NCI-H1694 treated with DMSO at 0.1 percent for 48 hours (cell line): ENCODE data around the gene LZTR1.

Source experiments
- DNase-seq: peaks from one replicate; lab custom pipeline; 2025; lab: John Stamatoyannopoulos, UW

Gene LZTR1

DNA sequence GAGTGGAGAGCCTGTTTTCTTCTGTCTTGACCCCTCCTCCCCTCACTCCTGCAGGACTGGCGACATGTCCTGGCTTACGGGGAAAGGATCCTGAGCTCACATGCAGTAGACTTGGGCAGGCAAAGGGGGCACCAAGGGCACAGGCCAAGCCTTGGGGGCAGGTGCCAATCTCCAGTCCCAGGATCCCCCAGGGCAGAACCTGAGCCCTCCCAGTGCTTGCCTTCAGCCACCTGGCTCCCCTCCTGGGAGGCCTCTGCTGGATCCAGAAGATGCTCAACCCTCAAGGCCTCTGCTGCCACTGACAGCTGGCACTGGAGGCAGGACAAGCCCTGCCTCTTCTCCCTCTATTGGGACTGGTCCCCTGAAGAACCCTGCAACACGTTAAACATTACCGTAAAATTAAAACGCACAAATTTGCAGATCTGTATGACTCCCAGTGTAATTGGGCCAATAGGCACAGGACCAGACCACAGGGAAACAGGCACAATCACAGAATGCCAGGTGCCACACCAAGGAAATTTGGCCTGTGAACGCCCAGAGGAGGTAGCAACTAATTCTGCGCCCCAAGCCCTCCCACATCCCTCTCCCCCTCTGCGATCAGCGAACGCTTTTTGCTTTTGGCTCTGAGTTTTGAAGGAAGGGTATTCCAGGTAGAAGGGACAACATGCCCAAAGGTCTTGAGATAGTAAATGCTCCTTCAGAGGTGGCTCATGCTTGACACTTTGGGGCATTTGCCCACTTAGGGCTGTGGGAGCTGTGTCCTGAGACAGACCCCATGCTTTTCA is 967 bp upstream of the LZTR1 start:
- no peak for DNase-seq

DNA sequence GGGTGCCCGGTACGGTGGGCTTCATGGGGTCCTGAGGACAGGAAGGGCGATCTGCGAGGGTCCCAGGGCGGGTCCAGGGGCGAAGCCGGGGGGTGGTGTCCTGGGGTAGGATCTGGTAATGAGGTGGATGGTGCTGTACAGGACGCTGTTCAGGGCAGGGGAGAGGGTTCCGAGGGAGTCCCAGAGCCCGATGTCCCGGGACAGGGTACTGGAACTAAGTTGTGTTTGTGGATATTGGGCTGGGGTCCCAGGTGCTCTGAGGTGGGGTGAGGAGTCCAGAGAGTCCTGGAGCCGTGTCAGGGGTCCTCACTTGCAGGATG is 426 bp downstream of the LZTR1 start:
- DNase-seq, result no peak

DNA sequence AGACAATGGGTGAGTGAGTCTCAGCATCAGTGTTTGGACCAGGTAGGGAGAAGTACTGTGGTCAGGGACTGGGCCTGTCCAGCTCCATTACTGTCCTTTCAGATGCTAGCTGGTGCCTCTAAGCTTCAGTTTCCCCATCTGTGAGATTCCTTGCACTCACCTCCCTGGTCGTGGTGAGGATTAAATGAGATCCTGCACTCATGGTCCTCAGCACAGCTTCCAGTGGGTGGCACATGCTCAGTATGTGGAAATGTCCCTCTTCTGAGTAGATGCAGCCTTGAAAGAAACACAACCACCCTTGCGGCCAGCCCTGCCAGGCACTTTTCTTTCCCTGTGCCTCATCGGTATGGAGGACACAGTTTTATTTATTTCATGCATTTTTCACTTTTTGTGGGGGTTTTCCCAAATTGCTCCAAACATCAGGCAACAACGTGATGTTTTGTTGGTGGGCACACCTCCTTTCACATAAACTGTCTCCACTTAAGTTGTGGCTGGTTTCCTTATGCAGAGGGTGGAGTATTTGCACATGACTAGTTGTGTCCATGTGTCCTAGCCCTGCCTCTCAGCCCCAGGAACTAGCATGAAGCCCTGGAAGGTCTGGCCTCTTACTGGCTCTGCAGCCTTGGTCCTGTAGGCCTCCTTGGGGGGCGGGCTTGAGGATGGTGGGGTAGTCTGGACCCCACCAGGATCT is 1.1 kb downstream of the LZTR1 start:
- no peak for DNase-seq

DNA sequence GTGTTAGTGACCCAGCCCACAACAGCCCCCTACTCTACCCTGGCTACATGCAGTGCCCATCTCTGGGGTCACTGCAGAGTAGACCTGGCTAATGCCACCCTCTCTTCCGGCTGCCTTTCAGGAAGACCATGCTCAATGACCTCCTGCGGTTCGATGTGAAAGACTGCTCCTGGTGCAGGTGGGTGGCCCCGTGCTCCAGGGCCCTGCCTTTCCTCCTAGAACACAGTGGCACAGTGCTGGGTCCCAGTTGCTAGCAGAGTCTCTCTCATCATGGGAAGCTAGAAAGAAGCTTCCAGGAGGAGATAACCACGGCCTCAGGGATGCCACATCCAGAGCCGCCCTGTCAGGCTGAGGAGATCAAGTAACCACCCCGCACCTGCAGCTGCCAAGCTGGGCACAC is 3.6 kb downstream of the LZTR1 start:
- DNase-seq, result no peak

DNA sequence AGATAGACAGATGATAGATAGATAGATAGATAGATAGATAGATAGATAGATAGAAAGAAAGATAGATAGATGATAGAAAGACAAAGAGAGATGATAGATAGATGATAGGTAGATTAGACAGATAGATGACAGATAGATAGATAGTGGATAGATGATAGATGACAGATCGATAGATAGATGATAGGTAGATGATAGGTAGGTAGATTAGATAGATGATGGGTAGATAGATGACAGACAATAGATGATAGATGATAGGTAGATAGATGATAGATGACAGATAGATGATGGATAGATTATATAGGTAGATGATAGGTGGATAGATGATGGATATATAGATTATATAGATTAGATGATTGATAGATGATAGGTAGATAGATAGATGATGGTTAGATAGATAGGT is 4.3 kb downstream of the LZTR1 start:
- DNase-seq, result no peak

DNA sequence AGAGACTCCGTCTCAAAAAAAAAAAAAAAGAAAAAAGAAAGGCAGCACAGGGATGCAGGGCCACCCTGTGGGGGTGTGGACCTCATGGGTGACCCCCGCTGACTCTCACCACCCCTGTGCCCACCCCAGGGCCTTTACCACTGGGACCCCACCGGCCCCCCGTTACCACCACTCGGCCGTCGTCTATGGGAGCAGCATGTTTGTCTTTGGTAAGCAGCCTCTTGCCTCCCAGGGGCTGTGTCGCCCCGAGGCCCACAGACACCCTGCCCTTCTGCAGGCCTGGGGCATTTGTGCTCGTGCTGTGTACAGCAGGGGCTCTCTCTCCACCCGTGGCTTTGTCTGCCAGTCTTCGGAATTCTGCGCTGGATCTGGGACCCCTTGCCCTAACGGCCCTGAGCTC is 5.3 kb downstream of the LZTR1 start:
- DNase-seq, result no peak

DNA sequence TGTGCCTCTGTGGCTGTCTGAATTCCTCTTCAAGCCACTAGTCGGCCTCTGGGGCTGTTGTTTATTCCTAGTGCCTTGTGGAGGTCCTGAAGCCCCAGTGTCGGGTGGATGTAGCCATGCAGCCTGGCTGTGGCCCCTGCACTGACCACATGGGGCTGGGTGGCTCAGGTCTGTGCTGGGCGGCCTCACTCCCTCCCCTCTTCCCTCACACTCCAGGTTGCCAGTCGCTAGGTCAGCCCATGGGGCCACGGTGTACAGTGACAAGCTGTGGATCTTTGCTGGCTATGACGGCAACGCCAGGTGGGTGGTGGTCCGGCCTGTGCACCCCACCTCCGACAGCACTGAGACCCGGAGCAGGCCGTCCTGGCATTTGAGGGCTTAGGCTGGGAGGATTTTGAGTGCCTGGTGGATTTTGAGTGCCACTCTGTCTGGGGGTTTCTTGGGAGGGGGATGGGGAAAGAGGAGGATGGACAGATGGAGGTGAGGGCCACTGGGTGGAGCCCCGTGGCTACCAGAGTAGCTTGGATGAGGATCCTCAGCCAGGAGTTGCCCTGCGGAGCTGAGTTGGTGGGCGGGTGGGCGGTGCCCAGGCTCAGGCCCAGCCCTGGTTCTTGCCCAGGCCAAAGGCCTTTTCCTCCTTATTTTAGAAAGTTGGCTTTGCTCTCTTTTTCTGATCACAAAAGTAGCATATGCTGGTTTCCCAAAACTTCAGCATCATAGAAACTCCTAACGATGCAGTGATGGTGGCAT is 6.7 kb downstream of the LZTR1 start:
- no peak for DNase-seq

DNA sequence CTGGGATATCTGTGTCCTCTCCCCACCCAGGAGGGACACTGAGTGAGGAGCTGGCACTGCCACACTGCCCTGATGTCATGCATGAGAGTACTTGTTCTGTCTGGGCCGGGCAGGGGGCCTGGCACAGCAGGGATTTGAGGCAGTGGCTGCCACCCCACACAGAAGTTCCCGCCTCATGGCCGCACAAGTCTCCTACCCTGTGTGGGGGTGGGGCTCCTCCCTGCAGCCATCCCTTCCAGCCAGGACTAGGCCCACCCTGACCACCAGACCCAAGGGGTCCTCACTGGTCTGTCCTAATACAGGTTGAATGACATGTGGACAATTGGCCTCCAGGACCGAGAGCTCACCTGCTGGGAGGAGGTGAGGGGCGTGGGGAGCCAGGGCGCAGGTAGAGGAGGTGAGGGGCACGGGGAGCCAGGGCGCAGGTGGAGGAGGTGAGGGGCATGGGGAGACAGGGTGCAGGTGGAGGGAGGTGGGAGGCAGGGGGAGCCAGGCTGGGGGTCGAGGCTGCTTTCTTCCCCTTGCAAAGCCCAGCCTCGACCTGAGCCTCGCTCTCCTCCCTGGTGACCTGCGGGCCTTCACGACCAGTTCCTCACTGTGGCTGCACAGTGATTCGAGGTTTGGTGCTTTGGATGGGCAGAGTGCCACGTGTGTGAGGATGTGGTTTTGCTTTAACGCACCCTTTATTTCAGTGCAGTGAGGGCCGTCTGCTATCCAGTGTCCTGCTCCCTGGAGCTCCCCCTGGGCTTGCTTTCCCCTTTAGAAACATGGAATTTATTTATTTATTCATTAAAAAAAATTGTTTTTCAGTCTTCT is 7.4 kb downstream of the LZTR1 start:
- no peak for DNase-seq

DNA sequence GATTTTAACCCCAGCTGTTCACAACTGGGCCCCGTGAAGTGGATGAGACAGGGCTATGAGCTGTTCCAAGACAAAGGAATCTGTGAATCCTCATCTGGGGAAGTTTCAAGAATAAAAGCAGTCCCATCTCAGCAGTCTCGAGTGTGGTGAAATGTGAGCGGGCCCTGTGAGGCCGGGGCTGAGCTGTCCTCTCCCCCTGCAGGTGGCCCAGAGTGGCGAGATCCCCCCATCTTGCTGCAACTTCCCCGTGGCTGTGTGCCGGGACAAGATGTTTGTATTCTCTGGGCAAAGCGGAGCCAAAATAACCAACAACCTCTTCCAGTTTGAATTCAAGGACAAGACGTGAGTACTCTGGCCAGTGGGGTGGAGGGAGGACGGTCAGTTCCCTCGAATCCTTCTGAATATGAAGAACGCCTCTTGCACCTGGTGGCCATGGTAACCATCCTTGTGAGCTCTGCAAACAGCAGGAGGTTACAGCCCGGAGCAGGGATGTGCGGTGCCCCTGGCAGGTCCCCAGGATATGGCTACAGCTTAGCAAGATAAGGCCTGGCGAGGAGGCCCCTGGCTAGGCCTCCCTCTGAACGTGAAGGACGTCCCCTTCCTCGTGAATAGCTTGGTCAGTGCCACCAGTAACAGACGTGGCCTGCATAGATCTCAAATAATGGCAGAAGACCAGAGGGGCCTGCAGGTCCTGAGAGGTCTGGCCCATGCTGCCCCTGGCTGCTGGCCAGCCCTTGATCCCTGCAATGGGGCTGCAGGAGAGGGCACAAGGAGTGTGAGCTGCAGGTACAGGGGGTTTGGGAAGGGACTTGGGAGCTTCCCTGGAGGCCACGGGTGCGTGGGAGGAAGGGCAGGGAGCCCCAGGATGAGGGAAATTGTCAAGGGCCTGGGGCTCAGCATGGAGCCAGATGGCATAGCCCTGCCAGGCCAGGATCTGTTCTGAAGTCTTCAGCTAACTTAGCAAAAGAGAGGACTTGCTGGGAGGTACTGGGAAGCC is 8.4 kb downstream of the LZTR1 start:
- no peak for DNase-seq

DNA sequence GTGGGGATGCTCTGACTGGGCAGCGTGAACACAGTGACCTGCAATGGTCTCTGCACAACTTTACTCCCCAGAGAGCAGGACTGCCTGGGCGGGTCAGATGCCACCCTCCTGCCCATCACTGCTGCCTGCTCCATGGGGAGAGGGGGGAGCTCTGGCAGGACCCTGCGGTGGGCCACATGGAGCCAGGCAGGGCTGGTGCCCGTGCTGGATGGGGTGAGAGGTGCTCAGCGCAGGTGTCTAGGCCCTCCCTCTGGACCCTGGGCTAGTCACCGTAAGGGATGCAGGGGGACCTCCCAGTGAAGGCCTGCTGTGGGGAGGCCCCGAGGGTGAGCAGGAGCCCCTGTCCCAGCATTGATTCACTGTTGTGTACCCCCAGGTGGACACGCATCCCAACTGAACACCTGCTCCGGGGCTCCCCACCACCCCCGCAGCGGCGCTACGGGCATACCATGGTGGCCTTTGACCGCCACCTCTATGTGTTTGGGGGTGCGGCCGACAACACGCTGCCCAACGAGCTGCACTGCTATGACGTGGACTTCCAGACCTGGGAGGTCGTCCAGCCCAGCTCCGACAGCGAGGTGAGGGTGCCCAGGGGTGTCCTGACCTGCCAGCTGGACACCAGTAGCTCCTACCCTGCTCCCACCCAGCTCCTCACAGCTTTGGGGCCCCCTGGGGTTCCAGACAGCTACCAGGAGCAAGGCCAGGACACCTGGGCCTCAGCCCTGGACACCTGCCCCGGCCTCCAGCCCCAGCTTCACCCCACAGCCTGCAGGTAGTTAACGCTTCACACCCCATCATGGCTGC is 9.4 kb downstream of the LZTR1 start:
- DNase-seq, result no peak

DNA sequence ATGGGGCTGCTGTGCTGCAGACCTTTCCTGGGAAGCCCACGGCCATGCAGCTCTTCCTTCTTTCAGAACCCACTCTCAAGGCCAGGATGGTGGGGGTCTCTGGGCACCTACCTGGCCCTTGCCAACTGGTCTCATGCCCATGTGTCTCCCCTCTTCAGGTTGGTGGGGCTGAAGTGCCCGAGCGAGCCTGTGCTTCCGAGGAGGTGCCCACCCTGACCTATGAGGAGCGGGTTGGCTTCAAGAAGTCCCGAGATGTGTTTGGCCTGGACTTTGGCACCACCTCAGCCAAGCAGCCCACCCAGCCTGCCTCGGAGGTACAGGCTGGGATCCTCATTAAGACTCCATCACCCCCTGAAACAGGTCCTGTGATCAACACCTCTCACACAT is 10.0 kb downstream of the LZTR1 start:
- no peak for DNase-seq

DNA sequence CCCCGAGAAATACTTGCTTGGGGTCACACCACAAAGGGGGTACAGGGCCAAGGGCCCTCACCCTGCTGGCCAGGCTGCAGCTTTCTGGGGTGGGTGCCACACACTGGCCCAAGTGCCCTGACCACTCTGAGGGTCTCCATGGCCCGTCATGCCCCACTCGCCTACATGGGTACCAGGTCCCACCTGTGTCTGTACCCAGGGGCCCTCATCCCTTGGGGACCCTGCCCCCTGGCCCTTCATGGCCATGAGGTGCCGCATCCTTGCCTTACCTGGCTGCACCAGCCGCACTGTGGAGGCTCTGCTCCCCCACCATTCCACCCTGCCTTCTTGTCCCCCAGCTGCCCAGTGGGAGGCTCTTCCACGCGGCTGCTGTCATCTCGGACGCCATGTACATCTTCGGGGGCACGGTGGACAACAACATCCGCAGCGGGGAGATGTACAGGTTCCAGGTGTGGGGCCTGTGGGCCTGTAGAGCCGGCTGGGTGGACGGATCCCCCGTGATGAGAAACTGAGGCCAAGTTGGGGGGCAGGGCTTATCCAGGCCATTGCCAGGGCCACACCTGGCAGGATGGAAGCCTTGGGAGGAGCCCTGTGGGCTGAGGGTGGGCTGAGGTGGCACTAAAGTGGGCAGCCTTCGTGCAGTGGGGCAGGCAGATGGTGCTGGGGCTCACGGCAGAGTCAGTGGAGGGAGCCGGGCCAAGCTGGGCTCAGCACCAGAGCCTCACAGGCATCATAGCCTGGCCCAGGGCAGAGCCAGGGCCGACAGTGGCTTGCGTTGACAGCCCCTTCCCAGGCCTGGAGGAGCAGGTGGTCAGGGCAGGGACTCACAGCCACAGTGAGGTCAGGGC is 10.6 kb downstream of the LZTR1 start:
- DNase-seq, result no peak

DNA sequence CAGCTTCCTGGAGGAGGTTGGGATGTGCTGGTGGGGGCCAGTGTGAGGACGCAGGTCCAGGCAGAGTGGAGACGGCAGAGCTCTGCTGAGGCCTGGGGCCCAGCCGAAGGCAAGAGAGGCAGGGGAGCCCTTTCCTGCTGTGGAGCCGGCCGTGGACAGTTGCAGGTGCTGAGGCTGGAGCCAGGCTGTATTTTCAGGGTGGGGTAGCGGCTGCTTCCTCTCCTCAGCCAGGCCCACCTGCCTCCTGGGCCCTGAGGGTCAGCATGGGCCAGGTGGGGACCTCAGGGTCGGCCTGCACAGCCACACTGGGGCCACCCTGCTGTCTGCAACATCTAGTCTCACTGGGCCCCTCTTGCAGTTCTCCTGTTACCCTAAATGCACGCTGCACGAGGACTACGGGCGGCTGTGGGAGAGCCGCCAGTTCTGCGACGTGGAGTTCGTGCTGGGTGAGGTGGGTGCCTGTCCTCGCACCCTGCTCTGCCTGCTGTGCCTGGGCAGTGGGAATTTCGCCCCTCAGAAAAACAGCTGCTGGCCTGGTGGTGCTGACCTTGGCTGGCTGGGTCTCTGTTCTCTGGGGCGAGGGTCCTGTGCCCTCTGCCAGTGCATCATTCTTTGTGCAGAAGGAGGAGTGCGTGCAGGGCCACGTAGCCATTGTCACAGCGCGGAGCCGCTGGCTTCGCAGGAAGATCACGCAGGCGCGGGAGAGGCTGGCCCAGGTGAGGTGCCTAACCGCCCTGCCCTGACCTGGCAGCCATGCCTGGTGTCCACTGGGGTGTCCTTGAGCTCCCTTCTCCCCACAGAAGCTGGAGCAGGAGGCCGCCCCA is 11.4 kb downstream of the LZTR1 start:
- DNase-seq, result no peak

DNA sequence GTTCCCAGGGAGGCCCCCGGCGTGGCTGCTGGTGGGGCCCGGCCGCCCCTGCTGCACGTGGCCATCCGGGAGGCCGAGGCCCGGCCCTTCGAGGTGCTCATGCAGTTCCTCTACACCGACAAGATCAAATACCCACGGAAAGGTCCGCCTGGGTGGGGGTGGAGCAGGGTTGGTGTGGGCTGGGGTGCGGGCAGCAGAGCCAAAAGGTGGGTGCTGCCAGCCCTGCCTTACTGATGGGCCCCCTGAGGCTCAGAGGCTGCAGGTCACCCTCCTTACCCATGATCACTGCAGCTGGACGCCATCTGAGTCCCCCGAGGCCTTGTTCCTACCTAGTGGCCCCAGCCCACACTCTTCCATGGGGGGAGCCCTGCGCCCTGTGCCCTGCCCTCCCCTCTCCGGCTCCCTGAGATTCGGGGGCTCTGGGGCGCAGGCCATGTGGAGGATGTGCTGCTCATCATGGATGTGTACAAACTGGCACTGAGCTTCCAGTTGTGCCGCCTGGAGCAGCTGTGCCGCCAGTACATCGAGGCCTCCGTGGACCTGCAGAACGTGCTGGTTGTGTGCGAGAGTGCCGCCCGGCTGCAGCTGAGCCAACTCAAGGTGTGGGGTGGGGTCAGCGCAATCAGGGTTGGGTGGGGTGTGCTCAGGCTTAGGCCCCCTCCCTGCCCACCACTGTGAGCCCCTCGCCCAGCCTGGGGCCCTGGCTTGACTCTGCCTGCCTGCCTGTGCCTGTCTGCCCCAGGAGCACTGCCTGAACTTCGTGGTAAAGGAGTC is 12.2 kb downstream of the LZTR1 start:
- DNase-seq, result no peak

DNA sequence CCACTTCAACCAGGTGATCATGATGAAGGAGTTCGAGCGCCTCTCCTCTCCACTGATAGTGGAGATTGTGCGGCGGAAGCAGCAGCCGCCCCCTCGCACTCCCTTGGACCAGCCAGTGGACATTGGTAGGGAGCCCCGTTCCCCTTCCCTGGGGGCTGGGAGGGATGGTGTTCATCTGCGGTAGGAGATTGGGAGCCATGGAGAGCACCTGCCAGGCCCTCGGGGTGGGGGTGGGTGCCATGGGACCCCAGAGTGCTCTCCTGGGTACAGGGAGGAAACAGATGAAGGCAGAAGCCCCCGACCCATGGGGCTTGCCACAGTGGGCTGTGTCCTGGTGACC is 12.8 kb downstream of the LZTR1 start:
- no peak for DNase-seq

DNA sequence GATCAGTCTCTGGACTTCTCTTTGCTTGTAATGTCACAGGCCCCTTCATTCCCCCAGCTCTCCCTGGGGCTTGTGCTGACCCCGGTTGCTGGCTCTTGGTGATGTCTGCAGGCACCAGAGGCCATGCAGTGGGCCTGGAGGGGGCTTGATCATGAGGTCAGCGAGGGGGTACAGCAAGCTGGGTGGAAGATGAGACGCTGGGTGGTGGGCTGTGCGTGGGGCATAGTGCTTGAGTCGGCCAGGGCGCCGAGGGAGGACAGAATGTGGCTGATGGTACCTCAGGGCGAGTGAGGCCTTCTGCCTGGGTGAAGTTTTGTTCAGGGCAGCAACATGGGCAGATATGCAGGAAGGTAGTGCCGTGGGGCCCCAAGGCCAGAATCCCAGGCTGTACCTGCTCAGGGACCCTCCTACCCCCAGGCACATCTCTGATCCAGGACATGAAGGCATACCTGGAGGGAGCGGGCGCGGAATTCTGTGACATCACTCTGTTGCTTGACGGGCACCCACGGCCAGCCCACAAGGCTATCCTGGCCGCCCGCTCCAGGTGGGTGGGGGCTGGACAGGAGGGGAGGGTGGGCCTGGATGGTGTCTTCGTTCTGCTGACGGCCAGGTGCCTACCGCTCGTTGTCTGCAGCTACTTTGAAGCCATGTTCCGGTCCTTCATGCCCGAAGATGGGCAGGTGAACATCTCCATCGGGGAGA is 13.4 kb downstream of the LZTR1 start:
- DNase-seq, result no peak

DNA sequence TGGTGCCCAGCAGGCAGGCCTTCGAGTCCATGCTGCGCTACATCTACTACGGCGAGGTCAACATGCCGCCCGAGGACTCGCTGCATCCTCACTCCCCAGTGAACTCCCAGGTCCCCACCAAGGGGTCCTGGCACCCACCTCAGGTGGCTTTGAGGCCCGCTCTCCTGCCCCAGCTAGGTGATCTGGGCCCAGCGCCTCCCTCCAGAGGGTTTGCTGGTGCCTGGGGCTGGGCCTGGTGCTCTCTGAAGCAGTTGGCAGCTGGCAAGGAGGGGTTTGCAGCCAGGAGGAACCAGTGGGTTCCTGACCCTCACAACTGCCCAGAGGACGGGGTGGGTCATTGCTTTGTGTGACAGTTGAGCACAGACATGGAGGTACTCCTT is 13.9 kb downstream of the LZTR1 start:
- no peak for DNase-seq
